Trophoblast cell (in vitro differentiated cells and primary cell): ENCODE data around the gene FALEC.

ENCODE experiments used
- DNase-seq, 2 donors: peaks; one replicate each; pipeline ENCODE4 v3.0.0-alpha.2; 2016
- H2AFZ ChIP-seq: 2 replicates; pipeline ENCODE4 v1.6.1; 2013; ENCODE audit warnings: low read length, moderate library complexity, mild to moderate bottlenecking; ENCODE audit not compliant: insufficient read depth, poor library complexity
- H2AK5ac ChIP-seq: 2 replicates; pipeline ENCODE4 v1.6.1; 2013; ENCODE audit warnings: mild to moderate bottlenecking, low read length
- H2BK120ac ChIP-seq: 2 replicates; pipeline ENCODE4 v1.6.1; 2013; ENCODE audit warnings: low read length, mild to moderate bottlenecking, moderate library complexity; ENCODE audit not compliant: insufficient read depth, poor library complexity
- H2BK12ac ChIP-seq: 2 replicates; pipeline ENCODE4 v1.6.1; 2013; ENCODE audit warnings: mild to moderate bottlenecking, low read length, moderate library complexity
- H2BK5ac ChIP-seq: 2 replicates; pipeline ENCODE4 v1.6.1; 2013; ENCODE audit warnings: low read length, low read depth, moderate library complexity, mild to moderate bottlenecking; ENCODE audit not compliant: poor library complexity
- H3K14ac ChIP-seq: 2 replicates; pipeline ENCODE4 v1.6.1; 2013; ENCODE audit warnings: mild to moderate bottlenecking, low read length
- H3K18ac ChIP-seq: 2 replicates; pipeline ENCODE4 v1.6.1; 2013; ENCODE audit warnings: mild to moderate bottlenecking, low read length
- H3K23ac ChIP-seq: 2 replicates; pipeline ENCODE4 v1.6.1; 2013; ENCODE audit warnings: low read length
- H3K27ac ChIP-seq: 2 replicates; pipeline ENCODE4 v1.5.1; 2013; ENCODE audit warnings: low read depth, mild to moderate bottlenecking, inconsistent platforms, low read length, moderate library complexity
- H3K27me3 ChIP-seq: 2 replicates; pipeline ENCODE4 v1.6.1; 2013; ENCODE audit warnings: inconsistent platforms, mild to moderate bottlenecking, low read length, moderate library complexity; ENCODE audit not compliant: insufficient read depth
- H3K36me3 ChIP-seq, 2 experiments: 1 replicate in 1 of 2; 2 replicates in 1 of 2; pipeline ENCODE4 v1.6.1; 2013; ENCODE audit warnings: low read length in 2 of 2, mild to moderate bottlenecking in 2 of 2, moderate library complexity in 1 of 2; ENCODE audit not compliant: insufficient read depth in 2 of 2, control insufficient read depth in 1 of 2
- H3K4ac ChIP-seq: 2 replicates; pipeline ENCODE4 v1.6.1; 2013; ENCODE audit warnings: low read depth, mild to moderate bottlenecking, low read length, moderate library complexity
- H3K4me1 ChIP-seq, 2 experiments: 1 replicate in 1 of 2; 2 replicates in 1 of 2; pipeline ENCODE4 v1.6.1; 2013; ENCODE audit warnings: low read length in 2 of 2, mild to moderate bottlenecking in 2 of 2, moderate library complexity in 1 of 2; ENCODE audit not compliant: insufficient read depth in 2 of 2, control insufficient read depth in 1 of 2
- H3K4me2 ChIP-seq: 2 replicates; pipeline ENCODE4 v1.6.1; 2013; ENCODE audit warnings: inconsistent platforms, mild to moderate bottlenecking, low read length, moderate library complexity
- H3K4me3 ChIP-seq: 2 replicates; pipeline ENCODE4 v1.5.1; 2013; ENCODE audit warnings: mild to moderate bottlenecking, low read depth, low read length, inconsistent platforms
- H3K79me1 ChIP-seq: one replicate; pipeline ENCODE4 v1.6.1; 2013; ENCODE audit warnings: low read length
- H3K79me2 ChIP-seq: 2 replicates; pipeline ENCODE4 v1.6.1; 2013; ENCODE audit warnings: low read length, mild to moderate bottlenecking; ENCODE audit not compliant: control insufficient read depth, insufficient read depth, poor library complexity
- H3K9ac ChIP-seq: 2 replicates; pipeline ENCODE4 v1.6.1; 2013; ENCODE audit warnings: mild to moderate bottlenecking, low read length
- H3K9me3 ChIP-seq: 2 replicates; pipeline ENCODE4 v1.6.1; 2013; ENCODE audit warnings: low read depth, mild to moderate bottlenecking, control low read depth, inconsistent platforms, low read length; ENCODE audit not compliant: insufficient read depth
- H4K12ac ChIP-seq: 2 replicates; pipeline ENCODE4 v1.6.1; 2013; ENCODE audit warnings: low read depth, mild to moderate bottlenecking, low read length, moderate library complexity
- H4K8ac ChIP-seq: 2 replicates; pipeline ENCODE4 v1.6.1; 2013; ENCODE audit warnings: low read depth, mild to moderate bottlenecking, low read length, moderate library complexity
- H4K91ac ChIP-seq: one replicate; pipeline ENCODE4 v1.6.1; 2013; ENCODE audit warnings: low read depth, mild to moderate bottlenecking, low read length, moderate library complexity
- WGBS: extraction: QIAGEN DNeasy Blood & Tissue Kit; methylation state at CpG from one replicate; pipeline ENCODE4 v1.1.7; 2013; ENCODE audit warnings: missing lambda C conversion rate; ENCODE audit not compliant: insufficient read length, insufficient coverage; ENCODE audit errors: extremely low coverage; 5-methylcytosine and 5-hydroxymethylcytosine counted together

Gene FALEC

GRCh38 chr1:150498342-150498741, 17.2 kb upstream of the FALEC start:
- no peak overlapping the region for H3K18ac ChIP-seq
- H2BK5ac ChIP-seq: no peak overlapping the region
- H3K4me2 ChIP-seq: no peak overlapping the region
- H2BK120ac ChIP-seq: no peak overlapping the region
- H4K12ac ChIP-seq: no peak overlapping the region
- no peak overlapping the region for H3K14ac ChIP-seq
- no peak overlapping the region for H3K9ac ChIP-seq
- no CpG with 5 or more reads among the region's 10 CpGs for WGBS
- H2AK5ac ChIP-seq: no peak overlapping the region
- no peaks in the 10 kb centered on the region for H3K4me1 ChIP-seq
- H3K4me3 ChIP-seq: no peak overlapping the region
- DNase-seq: no peak
- no peak overlapping the region for H2BK12ac ChIP-seq
- no peak overlapping the region for H3K27ac ChIP-seq
- no peaks in the 10 kb centered on the region for H3K79me1 ChIP-seq
- no peak overlapping the region for H3K23ac ChIP-seq
- H3K36me3 ChIP-seq: peaks cover 26 to 34% of the 10 kb centered on the region in 2 experiments
- H3K27me3 ChIP-seq: no peaks in the 10 kb centered on the region
- no peak overlapping the region for H3K4ac ChIP-seq
- H3K79me2 ChIP-seq: no peaks in the 10 kb centered on the region
- H4K91ac ChIP-seq: no peak overlapping the region
- H4K8ac ChIP-seq: no peak overlapping the region
- no peak overlapping the region for H2AFZ ChIP-seq
- H3K9me3 ChIP-seq: no peaks in the 10 kb centered on the region

- no peak overlapping the region for H3K4me2 ChIP-seq
- H3K36me3 ChIP-seq: peaks cover 20 to 27% of the 10 kb centered on the region in 2 experiments
- H4K8ac ChIP-seq: no peak overlapping the region
- no peak overlapping the region for H3K27ac ChIP-seq
- no peak overlapping the region for H3K23ac ChIP-seq
- H3K79me2 ChIP-seq: no peaks in the 10 kb centered on the region
- WGBS: no CpG with 5 or more reads among the region's 6 CpGs
- H3K4me1 ChIP-seq: peaks cover 8 to 10% of the 10 kb centered on the region in 2 experiments
- H3K27me3 ChIP-seq: no peaks in the 10 kb centered on the region
- H4K12ac ChIP-seq: no peak overlapping the region
- no peak overlapping the region for H2BK12ac ChIP-seq
- DNase-seq: no peak
- no peak overlapping the region for H3K4ac ChIP-seq
- no peak overlapping the region for H2AFZ ChIP-seq
- no peak overlapping the region for H2BK5ac ChIP-seq
- H3K18ac ChIP-seq: no peak overlapping the region
- no peak overlapping the region for H3K9ac ChIP-seq
- H3K4me3 ChIP-seq: no peak overlapping the region
- no peak overlapping the region for H2BK120ac ChIP-seq
- H3K79me1 ChIP-seq: no peaks in the 10 kb centered on the region
- H2AK5ac ChIP-seq: no peak overlapping the region
- no peak overlapping the region for H4K91ac ChIP-seq
- H3K9me3 ChIP-seq: no peaks in the 10 kb centered on the region
- H3K14ac ChIP-seq: no peak overlapping the region
Measured at GRCh38 chr1:150505431-150505830, 10.1 kb upstream of the FALEC start.

- peak; percentile 32 to 75 for DNase-seq
- no CpG with 5 or more reads among the region's 7 CpGs for WGBS
- no peak within 1 kb of the TSS for H4K91ac ChIP-seq
Measured at GRCh38 chr1:150507912-150508864, 7.4 kb upstream of the FALEC start, which contains the start of gene ECM1. Gene ECM1, plus strand, starts transcription at chr1:150508109. Its CDS starts 101 bp downstream, at chr1:150508210.

GRCh38 chr1:150508982-150509381, 6.6 kb upstream of the FALEC start:
- no peak overlapping the region for H2BK5ac ChIP-seq
- H2BK120ac ChIP-seq: no peak overlapping the region
- H3K9ac ChIP-seq: no peak overlapping the region
- H2BK12ac ChIP-seq: no peak overlapping the region
- no peak for DNase-seq
- H3K27me3 ChIP-seq: no peaks in the 10 kb centered on the region
- no peak overlapping the region for H3K27ac ChIP-seq
- no peaks in the 10 kb centered on the region for H3K79me2 ChIP-seq
- H3K36me3 ChIP-seq: peaks cover 24 to 30% of the 10 kb centered on the region in 2 experiments
- H3K4ac ChIP-seq: no peak overlapping the region
- WGBS: no CpG with 5 or more reads among the region's 4 CpGs
- no peak overlapping the region for H4K8ac ChIP-seq
- H3K18ac ChIP-seq: no peak overlapping the region
- no peak overlapping the region for H4K12ac ChIP-seq
- H3K4me3 ChIP-seq: no peak overlapping the region
- H3K14ac ChIP-seq: no peak overlapping the region
- H2AFZ ChIP-seq: no peak overlapping the region
- H2AK5ac ChIP-seq: no peak overlapping the region
- H3K79me1 ChIP-seq: no peaks in the 10 kb centered on the region
- H3K4me1 ChIP-seq: peaks cover 8 to 10% of the 10 kb centered on the region in 2 experiments
- H4K91ac ChIP-seq: no peak overlapping the region
- H3K9me3 ChIP-seq: no peaks in the 10 kb centered on the region
- H3K4me2 ChIP-seq: no peak overlapping the region
- no peak overlapping the region for H3K23ac ChIP-seq

More at GRCh38 chr1:150507912-150508864, 7.4 kb upstream of the FALEC start, which contains the start of gene ECM1:
- no peak within 1 kb of the TSS for H3K4me3 ChIP-seq
- no peaks in the 10 kb centered on the region for H3K79me1 ChIP-seq
- no peaks in the 10 kb centered on the region for H3K27me3 ChIP-seq
- H3K4me1 ChIP-seq: peaks cover 8 to 10% of the 10 kb centered on the region in 2 experiments
- H3K27ac ChIP-seq: peak within 1 kb of the TSS; percentile 16
- no peaks in the 10 kb centered on the region for H3K9me3 ChIP-seq
- H4K8ac ChIP-seq: no peak within 1 kb of the TSS
- H2AFZ ChIP-seq: no peak within 1 kb of the TSS
- no peak within 1 kb of the TSS for H3K4me2 ChIP-seq
- peaks cover 24 to 30% of the 10 kb centered on the region in 2 experiments for H3K36me3 ChIP-seq
- H4K12ac ChIP-seq: no peak within 1 kb of the TSS
- no peak within 1 kb of the TSS for H3K4ac ChIP-seq
- H2AK5ac ChIP-seq: no peak within 1 kb of the TSS
- H2BK12ac ChIP-seq: no peak within 1 kb of the TSS
- peak within 1 kb of the TSS; percentile 0 for H3K14ac ChIP-seq
- H3K9ac ChIP-seq: peak within 1 kb of the TSS; percentile 14
- peak within 1 kb of the TSS; percentile 7 for H2BK5ac ChIP-seq
- no peak within 1 kb of the TSS for H2BK120ac ChIP-seq
- H3K23ac ChIP-seq: no peak within 1 kb of the TSS
- no peaks in the 10 kb centered on the region for H3K79me2 ChIP-seq
- no peak within 1 kb of the TSS for H3K18ac ChIP-seq
